ENCODE measurements around the gene ZNF502. TPM values are rescaled to one million over a fixed set of nuclear protein-coding genes. Genes with fewer than 3 reads are reported as not detected.
"Not testable (repeated sequence)": the region's sequence is repeated elsewhere in the genome, so short reads cannot be mapped to it uniquely, and the experiment has no call there.

Gene ZNF502
- total RNA-seq, 1 experiment from 2014 or later, result 1.6 TPM

DNA sequence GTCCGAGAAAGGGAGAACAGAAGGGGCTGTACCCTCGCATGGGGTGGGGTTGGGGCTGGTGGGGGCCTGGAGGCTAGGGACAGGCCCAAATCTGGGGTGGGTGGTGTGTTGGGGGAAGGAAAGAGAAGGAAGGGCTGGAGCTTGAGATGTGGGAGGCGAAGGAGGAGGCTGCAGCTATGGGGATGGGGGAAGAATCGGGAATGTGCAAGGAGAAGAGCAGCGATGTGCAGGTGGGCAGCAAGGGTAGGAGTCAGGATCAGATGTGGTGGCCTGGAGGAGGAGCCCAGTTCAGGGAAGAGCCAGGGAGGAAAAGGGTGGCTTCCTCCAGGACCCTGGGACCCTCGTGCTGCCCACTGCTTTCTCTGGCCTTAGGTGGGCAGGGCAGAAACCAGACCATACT lies 42.7 kb upstream of the ZNF502 start:
- DNase-seq (ENCODE audit: low spot score), result no peak
- no peak for TF ChIP-seq EZH2 (IDR thresholded peaks at IDR 0.05; ENCODE audit: borderline replicate concordance, low read depth, low read length, poor library complexity, severe bottlenecking)
- TF ChIP-seq, protein P1, sequence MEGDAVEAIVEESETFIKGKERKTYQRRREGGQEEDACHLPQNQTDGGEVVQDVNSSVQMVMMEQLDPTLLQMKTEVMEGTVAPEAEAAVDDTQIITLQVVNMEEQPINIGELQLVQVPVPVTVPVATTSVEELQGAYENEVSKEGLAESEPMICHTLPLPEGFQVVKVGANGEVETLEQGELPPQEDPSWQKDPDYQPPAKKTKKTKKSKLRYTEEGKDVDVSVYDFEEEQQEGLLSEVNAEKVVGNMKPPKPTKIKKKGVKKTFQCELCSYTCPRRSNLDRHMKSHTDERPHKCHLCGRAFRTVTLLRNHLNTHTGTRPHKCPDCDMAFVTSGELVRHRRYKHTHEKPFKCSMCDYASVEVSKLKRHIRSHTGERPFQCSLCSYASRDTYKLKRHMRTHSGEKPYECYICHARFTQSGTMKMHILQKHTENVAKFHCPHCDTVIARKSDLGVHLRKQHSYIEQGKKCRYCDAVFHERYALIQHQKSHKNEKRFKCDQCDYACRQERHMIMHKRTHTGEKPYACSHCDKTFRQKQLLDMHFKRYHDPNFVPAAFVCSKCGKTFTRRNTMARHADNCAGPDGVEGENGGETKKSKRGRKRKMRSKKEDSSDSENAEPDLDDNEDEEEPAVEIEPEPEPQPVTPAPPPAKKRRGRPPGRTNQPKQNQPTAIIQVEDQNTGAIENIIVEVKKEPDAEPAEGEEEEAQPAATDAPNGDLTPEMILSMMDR (conservative IDR thresholded peaks at IDR 0.05; ENCODE audit: low read depth, low read length), result no peak
- no peaks in the 10 kb centered on the region for H3K36me3 ChIP-seq (ENCODE audit: insufficient read depth, low read length, poor library complexity, severe bottlenecking)
- H3K4me1 ChIP-seq (ENCODE audit: insufficient read depth, low read length, poor library complexity, severe bottlenecking), result no peaks in the 10 kb centered on the region
- intact Hi-C loops (cut with micrococcal nuclease; ENCODE audit: unreplicated experiment), result no loop called here
- ChIA-PET POLR2A (ENCODE audit: low non-redundant PET) (no interaction called here), CTCF (no interaction called here)
- no peaks in the 10 kb centered on the region for H3K27me3 ChIP-seq (replicated peaks; ENCODE audit: insufficient read depth, low read depth, low read length, poor library complexity)
- no peak overlapping the region for H3K4me3 ChIP-seq (ENCODE audit: low read depth, low read length, poor library complexity, severe bottlenecking)
- H3K27ac ChIP-seq (ENCODE audit: low read depth, low read length, poor library complexity, severe bottlenecking), result no peak overlapping the region
- no TSS peak for BruUV-seq (replicated peaks)
- H3K9me3 ChIP-seq (ENCODE audit: low read depth, low read length, poor library complexity, severe bottlenecking), result no peaks in the 10 kb centered on the region

DNA sequence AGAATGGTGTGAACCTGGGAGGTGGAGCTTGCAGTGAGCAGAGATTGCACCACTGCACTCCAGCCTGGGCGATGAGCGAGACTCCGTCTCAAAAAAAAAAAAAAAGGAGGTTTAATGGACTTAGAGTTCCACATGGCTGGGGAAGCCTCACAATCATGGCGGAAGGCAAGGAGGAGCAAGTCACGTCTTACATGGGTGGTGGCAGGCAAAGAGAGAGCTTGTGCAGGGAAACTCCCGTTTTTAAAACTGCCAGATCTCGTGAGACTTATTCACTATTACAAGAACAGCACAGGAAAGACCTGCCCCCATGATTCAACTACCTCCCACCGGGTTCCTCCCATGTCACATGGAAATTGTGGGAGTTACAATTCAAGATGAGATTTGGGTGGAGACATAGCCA lies 39.0 kb upstream of the ZNF502 start:
- H3K9me3 ChIP-seq (ENCODE audit: low read depth, low read length, poor library complexity, severe bottlenecking); CTCF ChIA-PET; H3K27ac ChIP-seq (ENCODE audit: low read depth, low read length, poor library complexity, severe bottlenecking); H3K36me3 ChIP-seq (ENCODE audit: insufficient read depth, low read length, poor library complexity, severe bottlenecking); H3K4me1 ChIP-seq (ENCODE audit: insufficient read depth, low read length, poor library complexity, severe bottlenecking); intact Hi-C loops (cut with micrococcal nuclease; ENCODE audit: unreplicated experiment); BruUV-seq (replicated peaks); H3K4me3 ChIP-seq (ENCODE audit: low read depth, low read length, poor library complexity, severe bottlenecking); POLR2A ChIA-PET (ENCODE audit: low non-redundant PET); H3K27me3 ChIP-seq (replicated peaks; ENCODE audit: insufficient read depth, low read depth, low read length, poor library complexity); DNase-seq (ENCODE audit: low spot score): not testable (repeated sequence)

DNA sequence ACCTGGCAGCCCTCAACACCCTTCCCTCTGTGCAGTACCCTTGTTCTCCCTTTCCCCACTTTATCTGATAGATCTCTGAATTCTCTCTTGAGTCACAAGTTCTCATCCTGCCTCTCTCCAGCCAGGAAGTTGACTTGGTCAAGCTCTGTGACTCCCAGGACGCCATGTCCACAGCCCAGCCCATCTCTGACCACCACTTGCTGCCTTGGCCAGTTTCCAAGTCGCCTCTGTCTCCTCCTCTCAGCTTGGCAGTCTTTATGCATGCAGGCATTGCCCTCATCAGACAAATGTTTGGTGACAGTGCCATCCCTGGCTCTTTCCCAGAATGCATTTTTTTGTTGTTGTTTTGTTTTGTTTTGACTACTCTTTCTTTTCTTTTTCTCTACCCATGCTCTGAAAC lies 38.2 kb upstream of the ZNF502 start:
- no TSS peak for BruUV-seq (replicated peaks)
- H3K36me3 ChIP-seq (ENCODE audit: insufficient read depth, low read length, poor library complexity, severe bottlenecking), result no peaks in the 10 kb centered on the region
- H3K4me1 ChIP-seq (ENCODE audit: insufficient read depth, low read length, poor library complexity, severe bottlenecking), result no peaks in the 10 kb centered on the region
- TF ChIP-seq, protein P1 (conservative IDR thresholded peaks at IDR 0.05; ENCODE audit: low read depth, low read length), result no peak
- ChIA-PET CTCF (no interaction called here), POLR2A (ENCODE audit: low non-redundant PET) (no interaction called here)
- DNase-seq (ENCODE audit: low spot score), result no peak
- no peak overlapping the region for H3K4me3 ChIP-seq (ENCODE audit: low read depth, low read length, poor library complexity, severe bottlenecking)
- H3K27ac ChIP-seq (ENCODE audit: low read depth, low read length, poor library complexity, severe bottlenecking), result no peak overlapping the region
- no peaks in the 10 kb centered on the region for H3K9me3 ChIP-seq (ENCODE audit: low read depth, low read length, poor library complexity, severe bottlenecking)
- H3K27me3 ChIP-seq (replicated peaks; ENCODE audit: insufficient read depth, low read depth, low read length, poor library complexity), result no peaks in the 10 kb centered on the region
- intact Hi-C loops (cut with micrococcal nuclease; ENCODE audit: unreplicated experiment), result no loop called here

DNA sequence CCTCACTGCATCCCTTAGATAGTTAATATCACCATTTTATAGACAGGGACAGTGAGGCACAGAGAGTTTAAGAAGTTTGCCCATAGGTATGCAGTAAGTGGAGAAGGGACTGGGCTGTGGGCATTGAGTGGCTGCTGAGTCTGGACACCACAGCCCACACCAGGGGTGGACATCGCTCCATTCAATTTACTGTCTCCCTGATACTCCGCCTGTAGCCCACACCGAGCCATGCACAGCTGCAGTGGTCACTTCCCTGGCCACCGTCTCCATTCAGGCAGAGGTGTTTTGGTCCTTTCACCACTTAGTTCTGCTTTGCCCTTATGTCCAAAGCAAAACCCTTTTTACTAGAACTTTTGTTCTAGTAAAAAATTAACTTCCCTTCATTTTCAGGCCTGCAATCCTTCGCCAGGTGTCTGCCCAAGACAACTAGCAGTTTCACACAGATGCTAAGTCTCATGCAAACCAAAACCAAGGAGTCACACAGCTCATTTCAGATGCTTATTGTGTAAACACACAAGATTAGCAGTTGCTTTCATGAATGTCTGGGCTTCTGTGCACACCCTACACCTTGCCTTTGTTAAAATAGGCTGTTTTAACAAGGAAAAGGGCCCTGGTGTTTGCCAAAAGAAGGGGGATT lies 33.9 kb upstream of the ZNF502 start:
- intact Hi-C loops (cut with micrococcal nuclease; ENCODE audit: unreplicated experiment), result no loop called here
- CTCF ChIA-PET, result no interaction called here
- H3K36me3 ChIP-seq (ENCODE audit: insufficient read depth, low read length, poor library complexity, severe bottlenecking), result no peaks in the 10 kb centered on the region
- H3K27me3 ChIP-seq (replicated peaks; ENCODE audit: insufficient read depth, low read depth, low read length, poor library complexity), result no peaks in the 10 kb centered on the region
- BruUV-seq (replicated peaks), result no TSS peak
- no peak for DNase-seq (ENCODE audit: low spot score)
- no peaks in the 10 kb centered on the region for H3K4me1 ChIP-seq (ENCODE audit: insufficient read depth, low read length, poor library complexity, severe bottlenecking)
- H3K4me3 ChIP-seq (ENCODE audit: low read depth, low read length, poor library complexity, severe bottlenecking), result no peak overlapping the region
- POLR2A ChIA-PET (ENCODE audit: low non-redundant PET), result no interaction called here
- no peak for TF ChIP-seq EZH2 (IDR thresholded peaks at IDR 0.05; ENCODE audit: borderline replicate concordance, low read depth, low read length, poor library complexity, severe bottlenecking)
- TF ChIP-seq, protein P1 (conservative IDR thresholded peaks at IDR 0.05; ENCODE audit: low read depth, low read length), result no peak
- H3K27ac ChIP-seq (ENCODE audit: low read depth, low read length, poor library complexity, severe bottlenecking), result no peak overlapping the region
- no peaks in the 10 kb centered on the region for H3K9me3 ChIP-seq (ENCODE audit: low read depth, low read length, poor library complexity, severe bottlenecking)
